ENCODE results near the gene CASP7. TPM values are rescaled to one million over a fixed set of nuclear protein-coding genes. Genes with fewer than 3 reads are reported as not detected.

CASP7 gene
- polyA plus RNA-seq, 1 donor, result 31.3 TPM

- Histone ChIP-seq H3K27me3 (ENCODE audit: control insufficient read depth, insufficient read depth, low read length) (no peaks in the 10 kb centered on the region), H3K27ac (ENCODE audit: low read length) (no peak overlapping the region), H3K4me3 (ENCODE audit: low read length) (no peak overlapping the region), H3K4me1 (ENCODE audit: control insufficient read depth, insufficient read depth, low read length) (peaks cover 6% of the 10 kb centered on the region), H3K9me3 (ENCODE audit: control insufficient read depth, low read depth, low read length) (no peaks in the 10 kb centered on the region), H3K36me3 (ENCODE audit: control insufficient read depth, insufficient read depth, low read length) (peaks cover 16% of the 10 kb centered on the region)
- no CpG with 5 or more reads among the region's 4 CpGs for WGBS (ENCODE audit: insufficient coverage, low lambda C conversion rate)
- no peak for DNase-seq
Observed at GRCh38 chr10:113733635-113734034, 53.9 kb downstream of the CASP7 start.

DNA sequence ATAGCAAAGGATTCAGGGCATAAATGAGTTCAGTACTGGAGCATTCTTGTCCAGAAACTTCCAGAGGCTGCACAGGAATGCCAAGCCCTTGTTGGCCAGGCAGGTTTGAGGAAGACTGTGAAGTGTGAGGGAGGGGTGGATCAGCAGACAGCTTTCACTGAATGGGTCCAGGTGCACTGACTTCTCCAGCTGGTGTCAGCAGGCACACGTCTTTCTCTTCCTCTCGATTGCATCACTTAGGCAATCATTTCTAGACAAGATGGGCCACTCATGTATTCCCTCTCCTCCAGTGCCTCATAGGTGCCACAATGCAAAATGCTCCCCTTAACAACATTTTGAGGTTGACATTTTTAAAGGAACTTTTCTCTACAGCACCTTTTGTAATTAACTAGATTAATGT lies 56.2 kb downstream of the CASP7 start:
- H3K4me1 ChIP-seq (ENCODE audit: control insufficient read depth, insufficient read depth, low read length), result peaks cover 6% of the 10 kb centered on the region
- no peak overlapping the region for H3K27ac ChIP-seq (ENCODE audit: low read length)
- no peaks in the 10 kb centered on the region for H3K36me3 ChIP-seq (ENCODE audit: control insufficient read depth, insufficient read depth, low read length)
- no peaks in the 10 kb centered on the region for H3K27me3 ChIP-seq (ENCODE audit: control insufficient read depth, insufficient read depth, low read length)
- no CpG with 5 or more reads among the region's 2 CpGs for WGBS (ENCODE audit: insufficient coverage, low lambda C conversion rate)
- H3K4me3 ChIP-seq (ENCODE audit: low read length), result no peak overlapping the region
- H3K9me3 ChIP-seq (ENCODE audit: control insufficient read depth, low read depth, low read length), result no peaks in the 10 kb centered on the region
- peak; percentile 66 to 80 for DNase-seq

DNA sequence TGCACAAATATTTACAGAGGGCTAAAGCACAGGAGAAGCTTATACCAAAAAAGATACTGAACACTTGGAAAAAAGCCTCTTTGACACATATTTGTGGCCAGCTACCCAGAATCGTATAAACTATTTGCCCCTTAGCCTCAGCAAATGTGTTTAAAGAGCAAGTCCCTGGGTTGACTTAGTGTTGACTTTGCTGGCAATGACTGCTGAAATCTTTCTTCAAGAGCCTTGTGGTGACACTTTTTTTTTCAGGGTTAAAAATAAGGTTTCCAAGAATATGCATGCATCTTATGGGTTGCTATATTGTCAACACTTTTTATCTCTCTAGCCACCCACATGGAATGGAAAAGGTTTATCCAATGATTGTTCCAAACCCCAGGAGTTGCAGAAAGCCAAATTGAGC lies 56.9 kb downstream of the CASP7 start:
- H3K4me1 ChIP-seq (ENCODE audit: control insufficient read depth, insufficient read depth, low read length), result peaks cover 6% of the 10 kb centered on the region
- no peak overlapping the region for H3K27ac ChIP-seq (ENCODE audit: low read length)
- H3K4me3 ChIP-seq (ENCODE audit: low read length), result no peak overlapping the region
- H3K9me3 ChIP-seq (ENCODE audit: control insufficient read depth, low read depth, low read length), result no peaks in the 10 kb centered on the region
- DNase-seq, result peak in 1 of 2 donors; percentile 30
- WGBS (ENCODE audit: insufficient coverage, low lambda C conversion rate), result no CpG with 5 or more reads among the region's 1 CpG
- no peaks in the 10 kb centered on the region for H3K36me3 ChIP-seq (ENCODE audit: control insufficient read depth, insufficient read depth, low read length)
- no peaks in the 10 kb centered on the region for H3K27me3 ChIP-seq (ENCODE audit: control insufficient read depth, insufficient read depth, low read length)

GRCh38 chr10:113739031-113739430 lies 59.3 kb downstream of the CASP7 start:
- H3K36me3 ChIP-seq (ENCODE audit: control insufficient read depth, insufficient read depth, low read length), result no peaks in the 10 kb centered on the region
- no peak overlapping the region for H3K4me3 ChIP-seq (ENCODE audit: low read length)
- no peak overlapping the region for H3K27ac ChIP-seq (ENCODE audit: low read length)
- H3K9me3 ChIP-seq (ENCODE audit: control insufficient read depth, low read depth, low read length), result no peaks in the 10 kb centered on the region
- 88% methylated on average over 1 of the region's 4 CpGs for WGBS (ENCODE audit: insufficient coverage, low lambda C conversion rate)
- no peaks in the 10 kb centered on the region for H3K27me3 ChIP-seq (ENCODE audit: control insufficient read depth, insufficient read depth, low read length)
- DNase-seq, result no peak
- H3K4me1 ChIP-seq (ENCODE audit: control insufficient read depth, insufficient read depth, low read length), result peaks cover 6% of the 10 kb centered on the region

DNA sequence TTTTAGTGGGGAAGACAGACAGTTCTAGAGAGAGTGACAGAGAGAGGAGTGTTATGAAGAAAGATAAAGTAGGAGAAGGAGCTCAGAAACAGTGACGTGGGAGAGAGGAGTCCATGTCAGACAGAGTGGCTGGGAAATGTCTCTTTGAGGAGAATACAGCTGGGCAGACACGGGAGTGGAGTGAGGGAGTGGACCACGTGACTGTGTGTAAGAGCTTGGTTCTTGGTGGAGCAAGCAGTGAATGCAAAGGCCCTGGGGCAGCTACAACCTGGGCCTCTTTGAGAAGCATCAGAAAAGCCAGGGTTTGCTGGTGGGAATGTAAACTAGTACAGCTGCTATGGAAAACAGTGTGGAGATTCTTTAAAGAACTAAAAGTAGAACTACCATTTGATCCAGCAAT lies 59.9 kb downstream of the CASP7 start:
- Histone ChIP-seq H3K4me1 (ENCODE audit: control insufficient read depth, insufficient read depth, low read length) (peaks cover 7% of the 10 kb centered on the region), H3K36me3 (ENCODE audit: control insufficient read depth, insufficient read depth, low read length) (no peaks in the 10 kb centered on the region), H3K27me3 (ENCODE audit: control insufficient read depth, insufficient read depth, low read length) (no peaks in the 10 kb centered on the region), H3K27ac (ENCODE audit: low read length) (no peak overlapping the region), H3K4me3 (ENCODE audit: low read length) (no peak overlapping the region), H3K9me3 (ENCODE audit: control insufficient read depth, low read depth, low read length) (no peaks in the 10 kb centered on the region)
- no CpG with 5 or more reads among the region's 3 CpGs for WGBS (ENCODE audit: insufficient coverage, low lambda C conversion rate)
- no peak for DNase-seq

DNA sequence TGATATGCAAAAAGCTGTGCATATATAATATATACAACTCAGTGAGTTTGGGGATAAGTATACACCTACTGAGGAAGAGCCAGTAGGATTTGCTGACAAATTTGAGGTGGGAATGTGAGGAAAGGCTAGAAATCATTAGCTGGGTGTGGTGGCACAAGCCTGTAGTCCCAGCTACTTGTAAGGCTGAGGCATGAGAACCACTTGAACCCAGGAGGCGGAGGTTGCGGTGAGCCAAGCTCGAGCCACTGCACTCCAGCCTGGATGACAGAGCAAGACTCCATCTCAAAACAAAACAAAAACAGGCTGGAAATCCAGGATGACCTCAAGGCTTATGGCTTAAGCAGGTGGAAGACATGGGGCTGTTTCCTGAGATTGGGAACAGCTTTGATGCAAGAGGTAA lies 61.1 kb downstream of the CASP7 start:
- Histone ChIP-seq H3K27ac (ENCODE audit: low read length) (no peak overlapping the region), H3K36me3 (ENCODE audit: control insufficient read depth, insufficient read depth, low read length) (no peaks in the 10 kb centered on the region), H3K4me3 (ENCODE audit: low read length) (no peak overlapping the region), H3K27me3 (ENCODE audit: control insufficient read depth, insufficient read depth, low read length) (no peaks in the 10 kb centered on the region), H3K9me3 (ENCODE audit: control insufficient read depth, low read depth, low read length) (no peaks in the 10 kb centered on the region), H3K4me1 (ENCODE audit: control insufficient read depth, insufficient read depth, low read length) (peaks cover 18% of the 10 kb centered on the region)
- WGBS (ENCODE audit: insufficient coverage, low lambda C conversion rate), result no CpG with 5 or more reads among the region's 3 CpGs
- DNase-seq, result no peak

- Histone ChIP-seq H3K9me3 (ENCODE audit: control insufficient read depth, low read depth, low read length) (no peaks in the 10 kb centered on the region), H3K4me1 (ENCODE audit: control insufficient read depth, insufficient read depth, low read length) (peaks cover 20% of the 10 kb centered on the region), H3K36me3 (ENCODE audit: control insufficient read depth, insufficient read depth, low read length) (no peaks in the 10 kb centered on the region), H3K27me3 (ENCODE audit: control insufficient read depth, insufficient read depth, low read length) (no peaks in the 10 kb centered on the region), H3K27ac (ENCODE audit: low read length) (no peak overlapping the region), H3K4me3 (ENCODE audit: low read length) (no peak overlapping the region)
- no CpG with 5 or more reads among the region's 2 CpGs for WGBS (ENCODE audit: insufficient coverage, low lambda C conversion rate)
- no peak for DNase-seq
Observed at GRCh38 chr10:113742466-113742865, 62.8 kb downstream of the CASP7 start.

GRCh38 chr10:113743594-113743993 lies 63.9 kb downstream of the CASP7 start:
- H3K9me3 ChIP-seq (ENCODE audit: control insufficient read depth, low read depth, low read length), result no peaks in the 10 kb centered on the region
- no peaks in the 10 kb centered on the region for H3K36me3 ChIP-seq (ENCODE audit: control insufficient read depth, insufficient read depth, low read length)
- H3K4me3 ChIP-seq (ENCODE audit: low read length), result no peak overlapping the region
- H3K4me1 ChIP-seq (ENCODE audit: control insufficient read depth, insufficient read depth, low read length), result peaks cover 27% of the 10 kb centered on the region
- DNase-seq, result no peak
- no peak overlapping the region for H3K27ac ChIP-seq (ENCODE audit: low read length)
- H3K27me3 ChIP-seq (ENCODE audit: control insufficient read depth, insufficient read depth, low read length), result no peaks in the 10 kb centered on the region

DNA sequence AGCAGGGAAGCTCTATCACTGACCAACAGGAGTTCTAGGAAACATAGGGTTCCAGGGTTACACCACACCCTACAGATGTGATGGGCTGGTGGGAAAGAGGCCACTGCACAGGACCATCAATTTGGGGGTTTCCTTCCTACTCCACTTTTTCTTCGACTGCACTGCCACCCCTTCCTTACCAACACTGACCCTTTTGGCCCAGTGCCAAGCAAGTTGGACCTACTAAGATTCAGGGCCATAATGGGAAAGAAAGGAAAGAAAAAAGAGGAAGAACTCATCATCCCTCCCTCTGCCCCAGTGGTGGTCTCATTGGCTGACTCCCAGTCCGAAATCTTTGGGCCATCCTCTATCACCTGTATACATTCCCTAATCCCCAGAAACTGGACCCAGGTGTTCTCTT lies 65.7 kb downstream of the CASP7 start:
- H3K9me3 ChIP-seq (ENCODE audit: control insufficient read depth, low read depth, low read length), result no peaks in the 10 kb centered on the region
- DNase-seq, result no peak
- peak overlapping the region; percentile 69 for H3K27ac ChIP-seq (ENCODE audit: low read length)
- H3K27me3 ChIP-seq (ENCODE audit: control insufficient read depth, insufficient read depth, low read length), result no peaks in the 10 kb centered on the region
- WGBS (ENCODE audit: insufficient coverage, low lambda C conversion rate), result no CpG with 5 or more reads among the region's 2 CpGs
- H3K36me3 ChIP-seq (ENCODE audit: control insufficient read depth, insufficient read depth, low read length), result no peaks in the 10 kb centered on the region
- no peak overlapping the region for H3K4me3 ChIP-seq (ENCODE audit: low read length)
- H3K4me1 ChIP-seq (ENCODE audit: control insufficient read depth, insufficient read depth, low read length), result peaks cover 27% of the 10 kb centered on the region

GRCh38 chr10:113746217-113746957 lies 66.7 kb downstream of the CASP7 start:
- DNase-seq, result peak; percentile 81 to 95
- H3K4me3 ChIP-seq (ENCODE audit: low read length), result no peak overlapping the region
- H3K27ac ChIP-seq (ENCODE audit: low read length), result peak overlapping the region; percentile 69
- no peaks in the 10 kb centered on the region for H3K9me3 ChIP-seq (ENCODE audit: control insufficient read depth, low read depth, low read length)
- no peaks in the 10 kb centered on the region for H3K27me3 ChIP-seq (ENCODE audit: control insufficient read depth, insufficient read depth, low read length)
- no CpG with 5 or more reads among the region's 3 CpGs for WGBS (ENCODE audit: insufficient coverage, low lambda C conversion rate)
- H3K4me1 ChIP-seq (ENCODE audit: control insufficient read depth, insufficient read depth, low read length), result peaks cover 33% of the 10 kb centered on the region
- no peaks in the 10 kb centered on the region for H3K36me3 ChIP-seq (ENCODE audit: control insufficient read depth, insufficient read depth, low read length)

GRCh38 chr10:113751181-113751732 lies 71.5 kb downstream of the CASP7 start, which contains the start of gene PLEKHS1:
Gene PLEKHS1 (plus strand): TSS chr10:113751682. CDS start chr10:113755278, 3,596 bp downstream.
- peaks cover 2% of the 10 kb centered on the region for H3K36me3 ChIP-seq (ENCODE audit: control insufficient read depth, insufficient read depth, low read length)
- peak in 1 of 2 donors; percentile 88 for DNase-seq
- no CpG with 5 or more reads among the region's 3 CpGs for WGBS (ENCODE audit: insufficient coverage, low lambda C conversion rate)
- no peaks in the 10 kb centered on the region for H3K27me3 ChIP-seq (ENCODE audit: control insufficient read depth, insufficient read depth, low read length)
- peak within 1 kb of the TSS; percentile 30 for H3K4me3 ChIP-seq (ENCODE audit: low read length)
- no peaks in the 10 kb centered on the region for H3K9me3 ChIP-seq (ENCODE audit: control insufficient read depth, low read depth, low read length)
- H3K4me1 ChIP-seq (ENCODE audit: control insufficient read depth, insufficient read depth, low read length), result peaks cover 39% of the 10 kb centered on the region
- H3K27ac ChIP-seq (ENCODE audit: low read length), result peak within 1 kb of the TSS; percentile 82

Measured in large intestine (tissue), 3 donors.